Liver (tissue), 3 donors: ENCODE data around the gene PXDN.
"Not testable (repeated sequence)": the region's sequence is repeated elsewhere in the genome, so short reads cannot be mapped to it uniquely, and the experiment has no call there.

Experiments
- CTCF ChIP-seq: fragments of 150-350 bp; IDR thresholded peaks from 2 replicates; pipeline ENCODE4 v1.5.1; 2017; ENCODE audit warnings: improper control_type of control experiment, low read depth, low read length; ENCODE audit not compliant: missing input control
- EGR1 ChIP-seq, 2 donors: IDR thresholded peaks; 2 replicates each; pipeline ENCODE4 v1.6.1; 2016 to 2018; ENCODE audit warnings: antibody characterized with exemption in 2 of 2, low read depth in 2 of 2
- JUND ChIP-seq, 2 donors: IDR thresholded peaks; 2 replicates each; pipeline ENCODE4 v1.6.1; 2016; ENCODE audit warnings: antibody characterized with exemption in 2 of 2
- MAX ChIP-seq: IDR thresholded peaks from 2 replicates; pipeline ENCODE4 v1.6.1; 2016; ENCODE audit warnings: antibody characterized with exemption
- NR2F2 ChIP-seq: IDR thresholded peaks from 2 replicates; pipeline ENCODE4 v1.6.1; 2016; ENCODE audit warnings: antibody characterized with exemption
- REST ChIP-seq: IDR thresholded peaks from 2 replicates; pipeline ENCODE4 v1.6.1; 2016; ENCODE audit warnings: antibody characterized with exemption, mild to moderate bottlenecking
- TAF1 ChIP-seq: conservative IDR thresholded peaks from 2 replicates; pipeline ENCODE4 v1.6.1; 2016; ENCODE audit warnings: antibody characterized with exemption, mild to moderate bottlenecking
- YY1 ChIP-seq: IDR thresholded peaks from 2 replicates; pipeline ENCODE4 v1.6.1; 2016; ENCODE audit warnings: antibody characterized with exemption, mild to moderate bottlenecking
- donor health status: healthy.
- donor health status: healthy.

- TF ChIP-seq JUND (IDR thresholded peaks at IDR 0.05); CTCF; EGR1 (IDR thresholded peaks at IDR 0.05; ENCODE audit: low read depth in 2 of 2); MAX; TAF1; NR2F2; YY1; REST: not testable (repeated sequence)
Measured at GRCh38 chr2:1724351-1724750, 20.0 kb downstream of the PXDN start.
